ENCODE data around the gene PODXL. TPM values are rescaled to one million over a fixed set of nuclear protein-coding genes. Genes with fewer than 3 reads are reported as not detected.

The PODXL gene
- total RNA-seq, 2 experiments from 2014 or later = 1.1 to 1.3 TPM

- ChIA-PET POLR2A (no interaction called here), CTCF (no interaction called here)
These were observed 12.5 kb upstream of the PODXL start for GRCh38 chr7:131568970-131569369.

GRCh38 chr7:131568510-131568909 is 12.1 kb upstream of the PODXL start:
- POLR2A ChIA-PET = no interaction called here
- CTCF ChIA-PET = no interaction called here

GRCh38 chr7:131564640-131565039 is 8.2 kb upstream of the PODXL start:
- ChIA-PET CTCF (no interaction called here), POLR2A (no interaction called here)

- CTCF ChIA-PET = interaction anchor here (1.0 kb wide), 1 partner anchor 17 kb away, joined by 3 read pairs; no protein-coding TSS in a partner anchor
- POLR2A ChIA-PET = no interaction called here
These were observed 7.5 kb upstream of the PODXL start for GRCh38 chr7:131563918-131564317.

GRCh38 chr7:131562941-131563340 is 6.5 kb upstream of the PODXL start:
- ChIA-PET CTCF (interaction anchor here (0.6 kb wide), 1 partner anchor 1413 kb away, joined by 4 read pairs; no protein-coding TSS in a partner anchor), POLR2A (no interaction called here)

GRCh38 chr7:131560061-131560460 is 3.6 kb upstream of the PODXL start:
- CTCF ChIA-PET = no interaction called here
- POLR2A ChIA-PET = no interaction called here

- ChIA-PET POLR2A (no interaction called here), CTCF (interaction anchor here (1.1 to 2.8 kb wide), 2 partner anchors 11 to 97 kb away, joined by 3 to 22 read pairs; no protein-coding TSS in a partner anchor)
These were observed 1.4 kb upstream of the PODXL start for GRCh38 chr7:131557652-131558385.

- ChIA-PET POLR2A (no interaction called here), CTCF (interaction anchor here (1.1 to 2.8 kb wide), 2 partner anchors 11 to 98 kb away, joined by 3 to 22 read pairs; no protein-coding TSS in a partner anchor)
These were observed 652 bp upstream of the PODXL start for GRCh38 chr7:131556909-131557651.

- ChIA-PET CTCF (no interaction called here), POLR2A (no interaction called here)
These were observed 826 bp downstream of the PODXL start for GRCh38 chr7:131555552-131556052.

GRCh38 chr7:131554880-131555516 is 1.4 kb downstream of the PODXL start:
- ChIA-PET CTCF (interaction anchor here (0.6 to 1.5 kb wide), 3 partner anchors 10 to 663 kb away, joined by 3 to 4 read pairs (median 3); no protein-coding TSS in a partner anchor), POLR2A (no interaction called here)

- POLR2A ChIA-PET = no interaction called here
- CTCF ChIA-PET = interaction anchor here (0.8 to 1.5 kb wide), 3 partner anchors 9 to 101 kb away, joined by 3 to 4 read pairs (median 3); no protein-coding TSS in a partner anchor
These were observed 2.5 kb downstream of the PODXL start for GRCh38 chr7:131553931-131554330.

- ChIA-PET POLR2A (no interaction called here), CTCF (interaction anchor here (1.1 kb wide), 1 partner anchor 103 kb away, joined by 4 read pairs; no protein-coding TSS in a partner anchor)
These were observed 4.4 kb downstream of the PODXL start for GRCh38 chr7:131552053-131552452.

GRCh38 chr7:131550846-131551245 is 5.6 kb downstream of the PODXL start:
- CTCF ChIA-PET = no interaction called here
- POLR2A ChIA-PET = no interaction called here

GRCh38 chr7:131548371-131548770 is 8.1 kb downstream of the PODXL start:
- POLR2A ChIA-PET = no interaction called here
- CTCF ChIA-PET = interaction anchor here (4.3 kb wide), 1 partner anchor 106 kb away, joined by 17 read pairs; no protein-coding TSS in a partner anchor

- CTCF ChIA-PET = interaction anchor here (1.3 to 4.3 kb wide), 6 partner anchors 10 to 107 kb away, joined by 3 to 22 read pairs (median 6); partner anchors contain the start of gene PODXL
These were observed 8.8 kb downstream of the PODXL start for GRCh38 chr7:131547589-131547988.

GRCh38 chr7:131546583-131547141 is 9.8 kb downstream of the PODXL start:
- CTCF ChIA-PET = interaction anchor here (0.6 to 4.3 kb wide), 24 partner anchors 9 to 1886 kb away, joined by 3 to 22 read pairs (median 4); partner anchors contain the start of gene PODXL

More at GRCh38 chr7:131547589-131547988, 8.8 kb downstream of the PODXL start:
- POLR2A ChIA-PET = no interaction called here

GRCh38 chr7:131546126-131546525 is 10.3 kb downstream of the PODXL start:
- POLR2A ChIA-PET = no interaction called here
- CTCF ChIA-PET = interaction anchor here (0.7 to 4.3 kb wide), 14 partner anchors 8 to 1886 kb away, joined by 3 to 22 read pairs (median 4); partner anchors contain the start of gene PODXL

More at GRCh38 chr7:131546583-131547141, 9.8 kb downstream of the PODXL start:
- POLR2A ChIA-PET = interaction anchor here (0.6 kb wide), 1 partner anchor 598 kb away, joined by 3 read pairs; no protein-coding TSS in a partner anchor

- ChIA-PET POLR2A (no interaction called here), CTCF (interaction anchor here (0.6 to 4.3 kb wide), 4 partner anchors 9 to 212 kb away, joined by 3 to 22 read pairs (median 10); partner anchors contain the start of gene PODXL)
These were observed 11.8 kb downstream of the PODXL start for GRCh38 chr7:131544449-131545301.

Data from activated CD8-positive, alpha-beta memory T cell treated with anti-CD3 and anti-CD28 coated beads for 36 hours (primary cell).